GM21515 (cell line): ENCODE measurements around the gene SC5D.

ENCODE experiments used
- ATAC-seq: cut with Tn5 transposase; IDR thresholded peaks from one replicate; pipeline ENCODE4 v1.9.1; 2021; ENCODE audit not compliant: unreplicated experiment

The SC5D gene

DNA sequence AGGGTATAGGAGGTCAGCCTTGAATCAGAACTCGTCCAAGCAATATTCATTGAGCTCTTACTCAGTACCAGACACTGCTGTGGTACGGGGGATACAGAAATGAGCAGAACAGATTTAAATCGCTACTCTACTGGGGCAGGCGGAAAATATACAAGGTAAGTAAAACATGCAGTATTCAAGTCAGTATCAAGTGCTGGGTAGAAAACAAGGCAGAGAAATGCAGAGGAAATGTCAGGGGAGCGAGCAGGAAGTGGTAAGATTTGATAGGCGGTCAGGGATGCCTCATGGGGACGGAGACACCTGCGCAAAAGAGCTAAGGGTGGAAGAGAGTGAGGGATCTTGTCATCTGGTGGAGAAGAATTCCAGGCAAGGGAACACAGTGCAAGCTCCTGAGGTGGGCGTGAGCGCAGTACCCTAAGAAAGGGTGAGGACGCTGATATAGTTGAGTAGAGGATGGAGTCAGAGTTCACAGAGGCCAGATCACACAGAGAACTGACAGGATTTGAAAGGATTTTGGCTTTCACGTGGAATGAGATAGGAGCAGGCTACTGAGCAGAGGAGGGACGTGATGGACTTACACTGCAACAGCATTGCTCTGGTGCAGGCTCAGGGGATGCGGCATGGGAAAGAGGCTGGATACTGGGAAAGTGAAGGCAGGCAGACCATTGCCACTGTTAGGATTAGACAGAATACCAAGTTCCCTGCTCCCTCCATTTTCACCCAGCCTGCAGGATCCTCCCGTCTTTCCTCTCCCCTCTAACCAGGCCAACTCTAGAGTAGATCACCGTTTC is 35.8 kb downstream of the SC5D start:
- ATAC-seq, result no peak

DNA sequence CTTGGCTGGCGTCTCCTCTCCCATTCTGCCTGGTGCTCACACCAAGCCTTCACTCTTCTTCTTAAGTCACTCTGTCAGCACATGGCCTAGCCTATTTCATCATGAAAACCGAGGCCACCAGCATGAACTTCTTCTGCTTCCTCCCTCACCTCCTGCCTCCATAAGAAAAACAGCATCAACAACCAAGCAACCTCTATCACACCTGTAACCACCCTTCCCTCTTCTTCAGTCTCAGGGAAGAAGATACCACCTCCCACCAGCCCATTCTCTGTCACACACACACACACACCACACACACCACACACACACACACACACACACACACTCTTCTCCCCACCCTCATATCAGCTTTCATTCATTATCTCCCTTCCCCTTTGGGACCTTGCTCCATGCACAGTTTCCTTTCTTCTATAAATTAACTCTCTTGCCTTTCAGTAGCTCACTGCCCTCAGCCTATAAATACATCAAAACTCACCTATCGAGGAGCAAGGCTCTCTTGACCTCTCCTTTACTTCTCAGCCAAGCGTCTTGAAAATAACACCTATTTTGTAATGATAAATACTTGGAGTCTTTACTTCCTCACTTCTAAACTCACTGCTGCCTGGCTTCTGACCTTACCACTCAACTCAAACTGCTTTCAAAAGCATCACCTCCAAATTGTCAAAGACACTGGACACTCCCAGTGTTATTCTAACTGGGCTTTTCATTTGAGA is 36.6 kb downstream of the SC5D start:
- no peak for ATAC-seq

DNA sequence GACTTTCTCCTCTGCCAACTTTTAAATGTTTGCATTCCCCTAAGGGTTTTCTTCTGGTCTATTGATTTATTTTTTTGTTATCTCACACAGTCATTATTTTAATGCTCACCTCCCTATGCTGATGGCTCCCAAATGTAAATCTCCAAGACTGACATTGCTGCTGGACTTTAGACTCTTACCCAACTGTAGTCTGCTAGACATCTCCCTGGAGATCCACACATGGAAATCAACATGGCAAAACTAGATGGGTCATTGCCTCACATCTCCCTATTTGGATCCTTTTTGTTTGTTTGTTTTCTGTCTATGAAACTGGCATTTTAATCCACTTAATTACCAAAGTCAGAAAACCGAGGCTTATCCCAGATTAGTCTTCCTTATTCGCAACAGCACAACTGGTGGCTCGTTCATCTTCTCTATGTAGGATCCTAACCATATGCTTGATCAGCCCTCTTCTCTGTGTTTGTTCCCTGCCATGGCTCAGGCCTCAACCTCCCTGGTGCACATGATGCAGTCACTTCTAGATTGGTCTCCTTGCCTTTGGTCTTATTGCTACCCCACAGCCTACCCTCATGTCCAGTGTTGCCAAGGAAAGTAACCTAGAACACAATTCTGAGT is 37.3 kb downstream of the SC5D start:
- no peak for ATAC-seq

DNA sequence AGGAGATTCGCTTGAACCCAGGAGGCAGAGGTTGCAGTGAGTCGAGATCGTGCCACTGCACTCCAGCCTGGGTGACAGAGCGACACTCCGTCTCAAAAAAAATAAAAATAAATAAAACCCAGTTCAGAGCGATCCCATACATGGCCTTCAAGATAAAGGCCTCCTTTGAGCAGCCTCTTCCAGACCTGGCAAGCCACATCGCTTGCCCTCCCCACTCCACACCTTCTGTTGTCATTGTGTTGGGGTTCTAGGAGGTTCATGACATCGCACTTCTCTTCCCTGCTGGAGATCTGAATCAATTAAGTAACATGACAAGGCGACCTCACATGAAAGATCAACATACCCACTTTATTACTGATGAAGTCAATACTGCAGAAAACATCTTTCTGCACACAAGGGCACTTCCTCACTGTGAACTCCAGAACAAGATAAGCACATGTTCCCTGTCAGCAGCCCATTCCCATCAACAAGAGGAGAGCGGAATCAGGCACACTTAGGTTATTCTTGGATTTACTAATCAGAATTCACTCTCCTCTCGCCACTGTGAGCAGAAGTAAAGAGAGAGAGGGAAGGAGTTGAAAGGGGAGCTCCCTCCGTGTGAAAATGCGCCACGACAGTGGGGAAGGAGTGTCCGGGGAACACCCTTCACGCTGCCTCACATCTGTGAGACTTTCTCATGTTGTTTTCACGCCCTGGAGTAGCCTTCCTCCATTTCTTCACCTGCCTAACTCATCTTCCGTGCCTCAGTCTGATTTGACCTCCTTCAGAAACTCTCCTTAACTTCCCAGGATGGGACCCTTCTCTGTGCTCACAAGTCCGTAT is 38.3 kb downstream of the SC5D start:
- ATAC-seq, result no peak

DNA sequence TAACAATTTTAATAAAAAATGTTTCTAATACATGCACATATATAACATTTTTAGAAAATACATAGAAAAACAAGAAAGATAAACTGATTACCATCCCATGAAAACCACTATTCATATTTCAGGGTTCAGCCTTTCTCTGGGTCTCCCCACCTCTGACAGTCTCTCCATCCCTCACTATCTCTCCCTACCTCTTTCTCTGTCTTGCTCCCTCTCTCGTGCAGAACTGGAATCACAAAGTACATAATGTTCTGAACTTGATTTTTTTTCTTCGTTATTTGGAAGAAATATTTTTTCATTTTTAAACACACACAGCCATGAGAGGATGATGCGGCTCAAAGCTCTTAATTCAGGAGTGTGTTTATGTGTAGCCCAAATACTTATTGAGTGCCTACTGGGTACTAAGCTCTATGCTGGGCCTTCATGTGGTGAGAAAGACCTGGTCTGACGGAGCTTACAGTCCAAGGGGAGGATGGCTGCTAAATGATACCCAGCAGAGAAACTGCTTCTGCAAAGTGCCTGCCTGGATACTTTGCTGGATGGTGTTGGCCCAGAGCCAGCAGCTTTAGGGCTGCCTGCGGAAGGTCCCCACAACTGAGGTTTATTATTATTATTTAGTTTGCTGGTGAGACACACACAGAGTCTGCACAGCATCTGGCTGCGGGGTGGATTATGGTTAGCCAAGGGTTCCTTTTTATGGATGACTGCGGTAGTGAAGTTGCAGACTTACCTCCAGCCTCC is 42.6 kb downstream of the SC5D start:
- ATAC-seq, result no peak

DNA sequence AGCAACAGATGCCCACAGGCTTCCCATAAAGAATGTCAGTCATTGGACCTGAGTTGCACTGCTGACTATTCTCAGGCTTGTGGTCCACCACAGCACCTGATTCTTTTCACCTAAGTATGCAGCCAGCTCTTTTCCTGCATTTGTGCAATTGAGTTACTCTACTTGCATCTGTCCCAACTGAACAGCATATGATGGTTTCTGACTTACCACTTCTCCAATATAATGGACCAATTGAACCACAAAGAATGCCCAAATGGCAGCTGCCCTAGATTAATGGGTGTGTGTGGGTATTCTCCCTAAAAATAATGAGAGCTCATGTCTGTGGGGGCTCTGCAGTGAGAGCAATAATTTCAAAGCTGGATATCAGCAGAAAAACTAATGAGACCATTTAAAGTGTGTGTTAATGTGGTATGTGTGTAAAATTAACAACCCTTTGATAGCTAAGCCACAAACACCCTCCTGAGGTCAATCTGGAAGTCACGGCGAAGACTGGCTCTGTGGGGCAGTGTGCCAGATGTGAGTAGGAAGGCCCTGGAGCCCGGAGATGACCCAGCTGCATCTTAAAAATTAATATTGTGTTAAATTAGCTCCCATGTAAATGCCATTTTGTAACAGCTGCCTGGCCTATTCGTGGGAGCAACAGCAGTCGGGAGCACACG is 43.8 kb downstream of the SC5D start:
- ATAC-seq, result no peak

DNA sequence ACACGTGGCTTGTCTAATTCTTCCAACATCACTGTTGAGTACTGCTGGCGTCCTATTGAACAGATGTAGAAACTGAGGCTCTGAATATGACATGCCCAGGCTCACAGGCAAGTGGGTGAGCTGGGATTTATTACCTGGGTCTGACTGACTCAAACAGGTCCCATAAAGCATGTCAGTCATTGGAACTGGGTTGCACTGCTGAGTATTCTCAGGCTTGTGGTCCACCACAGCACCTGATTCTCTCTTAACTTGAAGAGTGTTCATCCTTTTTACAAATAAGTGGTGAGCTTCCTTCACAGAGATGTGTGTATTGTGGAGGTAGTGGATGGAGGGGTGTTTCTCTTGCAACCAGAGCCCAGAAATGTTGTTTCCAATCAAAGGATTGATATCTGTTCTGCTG is 44.5 kb downstream of the SC5D start:
- no peak for ATAC-seq

DNA sequence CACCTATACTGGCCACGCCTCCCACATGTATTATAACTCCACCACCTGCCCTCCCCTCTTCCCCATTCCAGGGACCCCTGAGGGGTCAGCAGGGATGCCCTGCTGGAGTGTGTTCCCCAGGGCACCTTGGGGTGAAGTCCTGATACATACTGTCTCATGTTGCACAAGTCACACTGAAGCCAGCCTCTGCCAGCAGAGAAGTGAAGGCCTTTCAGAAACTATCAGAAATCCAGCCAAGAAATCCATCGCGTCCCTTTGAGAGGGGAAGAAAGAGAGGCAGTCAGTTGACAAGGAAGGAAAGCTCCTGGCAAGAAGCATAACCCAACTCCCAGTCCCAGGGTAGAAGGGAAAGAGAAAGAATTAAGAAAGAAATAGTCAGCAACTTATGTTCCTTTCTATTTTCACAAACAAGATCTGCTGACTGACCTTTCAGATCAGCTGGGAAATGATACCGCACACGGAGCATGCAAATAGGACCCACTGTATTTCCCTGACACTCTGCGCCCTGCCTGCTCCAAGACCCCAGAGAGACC is 45.2 kb downstream of the SC5D start:
- no peak for ATAC-seq

DNA sequence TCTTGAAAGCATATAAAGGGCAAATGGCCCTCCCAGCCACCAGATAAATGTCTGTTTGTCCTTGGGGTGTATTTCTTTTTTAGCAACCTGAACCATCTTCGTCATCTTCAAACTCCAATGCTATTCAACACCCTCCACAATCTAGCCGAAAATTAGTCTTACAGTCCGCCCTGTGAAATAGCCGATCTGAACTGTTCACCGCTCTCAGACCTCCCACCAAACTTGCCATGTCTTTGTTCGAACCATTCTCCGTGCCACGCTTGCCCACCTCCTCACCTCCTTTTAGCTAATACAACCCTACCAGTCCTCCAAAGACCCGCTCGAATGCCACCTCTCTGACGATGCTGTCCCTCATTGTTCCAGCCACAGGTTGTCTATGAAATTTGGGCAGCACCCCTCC is 46.0 kb downstream of the SC5D start:
- no peak for ATAC-seq

DNA sequence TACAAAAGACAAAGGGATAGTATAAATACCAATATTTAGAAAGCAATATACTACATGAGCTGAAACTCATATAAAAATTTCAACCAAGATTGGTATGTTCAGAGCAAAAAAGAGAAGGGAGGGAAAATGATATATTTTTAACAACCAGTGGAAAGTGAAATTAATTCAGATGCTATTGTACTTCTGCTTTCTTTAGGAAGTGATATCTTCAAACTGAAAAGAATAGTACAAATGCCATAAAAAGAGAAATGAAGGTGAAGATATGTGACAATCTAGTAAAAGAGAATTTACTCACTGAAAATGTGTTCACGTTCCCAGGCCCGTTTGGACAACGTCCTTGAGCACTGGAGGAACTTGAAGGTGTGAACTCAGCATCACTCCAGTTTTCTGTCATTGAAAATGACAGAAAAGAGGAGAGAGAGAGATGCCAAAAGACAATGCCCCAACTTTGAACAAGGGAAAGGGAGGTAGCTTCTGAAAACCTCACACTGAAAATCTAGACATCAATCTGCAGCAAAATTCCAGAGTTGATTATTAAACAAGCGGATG is 47.5 kb downstream of the SC5D start:
- no peak for ATAC-seq

DNA sequence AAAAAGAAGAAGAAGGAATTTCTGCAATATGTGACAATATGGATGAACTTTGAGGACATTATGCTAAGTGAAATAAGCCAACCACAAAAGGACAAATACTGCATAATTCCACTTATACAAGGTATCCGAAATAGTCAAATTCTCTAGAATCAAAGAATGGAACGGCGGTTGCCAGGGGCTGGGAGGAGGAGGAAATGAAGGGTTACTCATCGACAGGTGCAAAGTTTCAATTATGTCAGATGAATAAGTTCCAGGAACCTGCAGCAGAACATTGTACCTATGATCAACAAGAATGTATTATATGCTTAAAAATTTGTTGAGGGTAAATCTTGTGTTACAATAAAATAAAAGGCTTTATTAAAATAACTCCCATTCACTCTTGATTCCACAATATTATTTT is 49.0 kb downstream of the SC5D start:
- no peak for ATAC-seq

DNA sequence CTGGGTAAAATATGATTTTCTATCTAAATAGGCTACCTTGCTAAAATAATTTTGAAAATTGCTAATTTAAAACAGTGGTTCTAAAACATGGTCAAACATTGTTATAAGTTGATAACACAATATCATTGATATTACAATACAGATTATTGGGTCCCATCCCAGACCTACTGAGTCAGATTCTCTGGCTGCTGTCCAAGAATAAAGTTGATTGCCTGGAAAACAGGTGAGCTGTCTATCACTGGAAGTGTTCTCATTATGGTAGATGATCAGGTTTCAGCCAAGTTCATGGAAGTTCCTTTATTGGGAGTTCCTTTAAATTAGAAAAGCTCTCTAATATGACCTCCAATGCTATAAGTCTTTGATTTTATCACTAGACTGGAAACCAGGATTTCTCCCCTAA is 52.3 kb downstream of the SC5D start:
- ATAC-seq, result no peak

DNA sequence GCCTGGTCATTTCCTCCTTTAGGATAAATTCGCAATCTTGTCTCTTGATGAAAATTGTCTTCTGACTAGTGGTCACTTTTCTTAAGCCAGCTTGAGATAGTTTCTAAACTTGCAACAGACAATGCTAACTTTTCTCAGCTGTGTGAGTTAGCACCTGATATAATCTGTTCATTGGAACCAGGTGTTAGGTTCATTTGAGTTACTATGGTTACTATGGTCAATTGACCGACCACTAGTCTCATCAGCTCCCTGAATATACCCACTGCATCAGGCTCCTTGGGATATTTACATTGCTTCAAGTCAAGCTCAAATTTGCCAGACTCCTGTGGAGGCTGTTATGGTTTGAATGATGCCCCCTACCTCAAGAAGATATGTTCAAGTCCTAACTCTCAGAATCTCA is 54.5 kb downstream of the SC5D start:
- ATAC-seq, result no peak

DNA sequence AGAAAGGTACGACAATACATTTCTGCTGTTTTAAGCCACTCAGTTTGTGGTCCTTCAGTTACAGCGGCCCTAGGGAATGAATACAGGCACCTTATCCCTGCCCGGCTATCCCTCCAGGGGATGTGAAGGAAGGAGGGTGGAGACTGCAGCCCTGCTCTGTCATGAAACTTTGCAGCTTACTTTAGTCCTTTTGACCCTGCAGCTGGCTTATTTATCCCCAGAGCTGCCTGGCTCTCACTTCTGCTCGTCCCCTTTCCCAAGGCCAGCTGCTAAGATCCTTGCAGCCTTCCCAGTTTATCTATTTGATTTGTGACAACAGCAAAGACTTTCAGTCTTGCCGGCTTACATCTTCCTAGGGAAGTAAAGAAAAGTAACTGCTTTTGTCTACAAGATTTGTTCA is 55.2 kb downstream of the SC5D start:
- ATAC-seq, result no peak

DNA sequence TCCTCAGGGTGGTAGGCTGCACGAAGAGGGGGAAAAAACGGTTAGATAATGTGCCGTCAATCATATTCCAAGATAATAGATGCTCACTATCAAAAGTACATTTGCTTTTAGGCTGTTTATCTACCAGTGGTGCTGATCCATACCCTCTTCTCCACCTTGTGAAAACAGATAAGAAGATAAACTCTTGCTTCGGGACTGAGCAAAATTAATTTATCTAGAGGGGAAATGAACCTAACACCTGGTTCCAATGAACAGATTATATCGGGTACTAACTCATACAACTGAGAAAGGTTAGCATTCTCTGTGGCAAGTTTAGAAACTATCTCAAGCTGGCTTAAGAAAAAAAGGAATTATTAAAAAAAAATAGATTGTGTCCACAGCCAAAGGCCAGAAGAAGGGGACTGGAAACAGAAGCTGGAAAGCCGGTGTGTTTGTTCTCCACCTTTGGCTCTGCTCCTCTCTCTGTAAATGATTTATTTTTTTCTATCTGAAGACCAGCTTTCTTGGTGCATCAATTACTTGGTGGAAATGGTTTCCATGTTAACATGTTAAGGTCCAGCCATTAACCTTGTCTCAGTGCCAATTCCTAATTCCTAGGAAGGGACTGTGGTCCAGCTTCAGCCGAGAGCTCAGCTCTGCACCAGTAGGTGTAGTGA is 55.8 kb downstream of the SC5D start:
- ATAC-seq, result no peak

DNA sequence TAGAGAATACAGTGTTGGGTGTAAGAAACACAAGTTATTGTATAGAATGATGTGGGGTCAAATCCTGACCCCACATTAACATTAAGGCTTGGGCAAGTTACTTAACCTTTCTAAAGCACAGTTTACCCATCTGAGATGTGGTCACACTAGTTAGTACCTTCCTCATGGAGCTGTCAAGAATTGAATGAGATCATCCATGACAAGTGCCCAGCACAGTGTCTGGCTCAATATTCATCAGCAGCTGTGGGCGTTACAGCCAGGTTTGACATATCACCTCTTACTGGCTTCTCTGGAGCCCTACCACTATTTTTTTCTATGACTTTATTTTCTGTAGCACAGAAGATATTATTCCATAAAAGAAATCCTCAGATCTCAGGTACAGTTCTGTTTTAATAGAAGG is 57.2 kb downstream of the SC5D start:
- no peak for ATAC-seq

DNA sequence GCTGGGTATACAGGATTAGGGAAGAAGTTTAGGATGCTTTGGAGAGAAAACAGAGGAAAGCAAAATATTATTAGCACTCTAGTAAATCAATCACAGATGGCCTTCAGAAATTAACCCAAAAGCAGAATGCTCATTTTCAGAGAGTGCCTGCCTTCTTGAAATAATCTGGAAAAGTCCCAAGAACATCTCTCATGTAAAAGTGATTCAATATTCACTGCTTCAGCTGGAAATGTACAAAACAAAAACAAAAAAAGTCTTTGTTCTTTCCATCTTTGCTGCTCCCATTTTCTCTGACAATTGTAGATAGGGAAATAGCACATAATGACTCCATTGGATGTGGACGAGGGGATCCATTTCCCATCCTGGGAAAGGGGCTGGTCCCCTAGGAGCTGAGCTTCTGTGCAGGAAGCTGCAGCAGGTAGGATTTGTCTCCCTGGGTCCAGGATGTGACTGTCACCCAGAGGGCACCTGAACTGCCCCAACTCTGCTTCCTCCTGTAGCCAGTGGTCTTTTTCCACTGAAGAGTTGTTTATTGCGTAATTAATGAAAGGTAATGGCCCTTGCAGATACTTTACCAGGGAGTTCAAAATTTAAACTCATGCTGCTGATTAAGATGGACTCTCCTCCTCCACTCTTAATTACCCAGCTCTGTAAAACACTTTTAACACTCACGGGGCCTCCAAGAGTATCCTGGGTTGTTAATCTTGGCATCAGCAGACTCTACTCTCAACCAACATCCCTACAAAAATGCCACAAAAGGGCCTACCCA is 57.9 kb downstream of the SC5D start:
- no peak for ATAC-seq

DNA sequence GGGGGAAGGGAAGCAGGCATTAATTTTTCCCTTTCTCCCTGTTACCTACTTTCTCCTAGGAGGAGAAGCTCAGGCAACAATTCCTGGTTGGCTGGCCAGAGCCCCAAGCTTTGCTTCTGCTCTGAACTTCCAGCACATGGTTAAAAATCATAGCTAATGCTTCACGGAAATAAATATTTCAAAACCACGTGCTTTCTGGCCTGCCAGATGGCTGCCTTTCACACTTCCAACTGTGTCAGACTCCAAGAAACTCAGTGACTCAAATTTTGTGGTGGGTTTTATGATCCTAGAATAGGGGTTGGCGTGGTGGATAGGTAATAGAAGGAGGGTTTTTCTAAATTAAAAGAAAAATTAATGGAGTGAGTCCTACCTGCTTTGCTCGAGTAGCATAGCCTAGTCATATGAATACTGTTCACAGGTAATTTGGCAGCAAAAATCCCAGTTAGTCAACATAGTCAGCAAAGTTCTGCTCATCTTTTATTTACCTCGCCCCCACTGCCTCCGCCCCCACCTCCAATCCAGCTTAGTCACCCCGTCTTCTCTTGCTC is 58.6 kb downstream of the SC5D start:
- ATAC-seq, result no peak
